Breast epithelium (tissue), 3 donors: ENCODE measurements around the gene USP15.

Experiments used
- POLR2AphosphoS5 ChIP-seq, 3 donors: sonication (generic); formaldehyde crosslinking; IDR thresholded peaks; one replicate each; pipeline ENCODE4 v1.6.1; 2017; ENCODE audit warnings: antibody characterized with exemption in 3 of 3
- TF ChIP-seq, protein P1 (sequence below), 3 donors: fragments of 450-650 bp; IDR thresholded peaks; one replicate each; pipeline ENCODE4 v1.5.1; 2016 to 2017; ENCODE audit warnings: antibody characterized with exemption in 3 of 3, mild to moderate bottlenecking in 3 of 3, moderate library complexity in 3 of 3

DNA sequence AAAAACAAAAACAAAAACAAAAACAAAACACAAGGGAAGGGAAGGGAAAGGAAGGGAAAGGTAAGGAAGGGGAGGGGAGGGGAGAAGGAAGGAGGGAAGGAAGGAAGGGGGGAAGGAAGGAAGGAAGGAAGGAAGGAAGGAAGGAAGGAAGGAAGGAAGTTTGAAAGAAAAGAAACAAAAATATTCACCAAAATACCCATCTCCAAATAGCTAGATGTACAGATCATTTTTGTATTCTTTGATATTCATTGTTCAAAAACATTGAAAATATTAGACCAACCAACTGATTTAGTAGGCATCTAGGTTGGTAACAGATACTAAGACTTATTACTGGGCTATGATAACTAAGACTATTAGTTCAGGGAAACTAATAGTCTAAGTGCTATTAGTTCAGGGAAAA is 39.1 kb upstream of the USP15 start:
- TF ChIP-seq, protein P1, sequence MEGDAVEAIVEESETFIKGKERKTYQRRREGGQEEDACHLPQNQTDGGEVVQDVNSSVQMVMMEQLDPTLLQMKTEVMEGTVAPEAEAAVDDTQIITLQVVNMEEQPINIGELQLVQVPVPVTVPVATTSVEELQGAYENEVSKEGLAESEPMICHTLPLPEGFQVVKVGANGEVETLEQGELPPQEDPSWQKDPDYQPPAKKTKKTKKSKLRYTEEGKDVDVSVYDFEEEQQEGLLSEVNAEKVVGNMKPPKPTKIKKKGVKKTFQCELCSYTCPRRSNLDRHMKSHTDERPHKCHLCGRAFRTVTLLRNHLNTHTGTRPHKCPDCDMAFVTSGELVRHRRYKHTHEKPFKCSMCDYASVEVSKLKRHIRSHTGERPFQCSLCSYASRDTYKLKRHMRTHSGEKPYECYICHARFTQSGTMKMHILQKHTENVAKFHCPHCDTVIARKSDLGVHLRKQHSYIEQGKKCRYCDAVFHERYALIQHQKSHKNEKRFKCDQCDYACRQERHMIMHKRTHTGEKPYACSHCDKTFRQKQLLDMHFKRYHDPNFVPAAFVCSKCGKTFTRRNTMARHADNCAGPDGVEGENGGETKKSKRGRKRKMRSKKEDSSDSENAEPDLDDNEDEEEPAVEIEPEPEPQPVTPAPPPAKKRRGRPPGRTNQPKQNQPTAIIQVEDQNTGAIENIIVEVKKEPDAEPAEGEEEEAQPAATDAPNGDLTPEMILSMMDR (IDR thresholded peaks at IDR 0.05): no peak
- no peak for TF ChIP-seq POLR2AphosphoS5 (IDR thresholded peaks at IDR 0.05)
